ENCODE data around the gene SIM1. TPM values are rescaled to one million over a fixed set of nuclear protein-coding genes. Genes with fewer than 3 reads are reported as not detected.
"Not testable (repeated sequence)": the region's sequence is repeated elsewhere in the genome, so short reads cannot be mapped to it uniquely, and the experiment has no call there.

SIM1 gene
- polyA plus RNA-seq, 5 donors: 0.06 to 0.08 TPM; not detected in 3

- no peak for DNase-seq
Measured at GRCh38 chr6:100426744-100427338, 37.9 kb downstream of the SIM1 start.

- DNase-seq: no peak
Measured at GRCh38 chr6:100426241-100426640, 38.5 kb downstream of the SIM1 start.

- no peak for DNase-seq
Measured at GRCh38 chr6:100420711-100421110, 44.0 kb downstream of the SIM1 start.

- no peak for DNase-seq
Measured at GRCh38 chr6:100417036-100417435, 47.7 kb downstream of the SIM1 start.

GRCh38 chr6:100415768-100416167, 49.0 kb downstream of the SIM1 start:
- no peak for DNase-seq

- DNase-seq: no peak
Measured at GRCh38 chr6:100412872-100413271, 51.8 kb downstream of the SIM1 start.

GRCh38 chr6:100404051-100404450, 60.7 kb downstream of the SIM1 start:
- no peak for DNase-seq

GRCh38 chr6:100393493-100393892, 71.2 kb downstream of the SIM1 start:
- DNase-seq: no peak

GRCh38 chr6:100392423-100392822, 72.3 kb downstream of the SIM1 start:
- no peak for DNase-seq

- no peak for DNase-seq
Measured at GRCh38 chr6:100388868-100389519, 75.7 kb downstream of the SIM1 start.

GRCh38 chr6:100382767-100383195, 81.9 kb downstream of the SIM1 start:
- no peak for DNase-seq

GRCh38 chr6:100382031-100382430, 82.7 kb downstream of the SIM1 start:
- DNase-seq: no peak

- peak in 1 of 2 donors; percentile 3 for DNase-seq
Measured at GRCh38 chr6:100381111-100381510, 83.6 kb downstream of the SIM1 start.

- DNase-seq: no peak
Measured at GRCh38 chr6:100379386-100379785, 85.3 kb downstream of the SIM1 start.

GRCh38 chr6:100378576-100378975, 86.1 kb downstream of the SIM1 start:
- DNase-seq: no peak

GRCh38 chr6:100376103-100376502, 88.6 kb downstream of the SIM1 start:
- no peak for DNase-seq

GRCh38 chr6:100372326-100373091, 92.2 kb downstream of the SIM1 start:
- DNase-seq: no peak

- DNase-seq: no peak
Measured at GRCh38 chr6:100371591-100371990, 93.1 kb downstream of the SIM1 start.

- no peak for DNase-seq
Measured at GRCh38 chr6:100370265-100370664, 94.5 kb downstream of the SIM1 start.

- no peak for DNase-seq
Measured at GRCh38 chr6:100366419-100366818, 98.3 kb downstream of the SIM1 start.

- no peak for DNase-seq
Measured at GRCh38 chr6:100363651-100364050, 101.1 kb downstream of the SIM1 start.

- DNase-seq: not testable (repeated sequence)
Measured at GRCh38 chr6:100354736-100355641, 109.7 kb downstream of the SIM1 start.

Data from right lung (tissue), 5 donors.